ENCODE data around the gene ACOT13. TPM values are rescaled to one million over a fixed set of nuclear protein-coding genes. Genes with fewer than 3 reads are reported as not detected.
"Not testable (repeated sequence)": the region's sequence is repeated elsewhere in the genome, so short reads cannot be mapped to it uniquely, and the experiment has no call there.

Gene ACOT13
- total RNA-seq, 1 donor from 2014 or later, result 9.1 TPM

DNA sequence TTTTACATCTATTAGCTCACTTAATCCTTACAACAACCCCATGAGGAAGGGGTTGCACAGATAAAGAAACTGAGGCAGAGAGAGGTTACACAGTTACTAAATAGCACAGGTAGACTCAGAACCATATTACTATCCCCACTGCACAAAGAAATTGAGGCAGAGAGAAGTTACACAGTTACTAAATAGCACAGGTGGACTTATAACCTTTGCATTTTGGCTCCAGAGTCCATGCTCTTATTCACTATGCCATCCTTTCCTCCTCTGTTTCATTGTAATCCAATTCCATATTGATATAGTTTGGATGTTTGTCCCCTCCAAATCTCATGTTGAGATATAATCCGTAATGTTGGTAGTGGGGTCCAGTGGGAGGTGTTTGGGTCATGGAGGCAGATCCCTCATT, 3.7 kb upstream of the ACOT13 start:
- H3K4me3 ChIP-seq (ENCODE audit: low read depth, low read length), result no peak overlapping the region
- peaks cover 1% of the 10 kb centered on the region for H3K36me3 ChIP-seq (ENCODE audit: control insufficient read depth, insufficient read depth, low read length)
- no peak for TF ChIP-seq CTCF (IDR thresholded peaks at IDR 0.05; ENCODE audit: insufficient read depth, low read length, poor library complexity, severe bottlenecking)
- no peak for DNase-seq (ENCODE audit: low read depth)
- H3K27me3 ChIP-seq (ENCODE audit: control insufficient read depth, insufficient read depth, low read length), result no peaks in the 10 kb centered on the region

- no peak for DNase-seq (ENCODE audit: low read depth)
- TF ChIP-seq CTCF (IDR thresholded peaks at IDR 0.05; ENCODE audit: insufficient read depth, low read length, poor library complexity, severe bottlenecking), result no peak
- Histone ChIP-seq H3K27me3 (ENCODE audit: control insufficient read depth, insufficient read depth, low read length) (no peaks in the 10 kb centered on the region), H3K36me3 (ENCODE audit: control insufficient read depth, insufficient read depth, low read length) (peaks cover 1% of the 10 kb centered on the region), H3K4me3 (ENCODE audit: low read depth, low read length) (no peak overlapping the region)
Observed at GRCh38 chr6:24664046-24664987, 2.6 kb upstream of the ACOT13 start.

GRCh38 chr6:24666097-24666640, 708 bp upstream of the ACOT13 start:
- no peak for DNase-seq (ENCODE audit: low read depth)
- Histone ChIP-seq H3K27me3 (ENCODE audit: control insufficient read depth, insufficient read depth, low read length) (no peaks in the 10 kb centered on the region), H3K36me3 (ENCODE audit: control insufficient read depth, insufficient read depth, low read length) (peaks cover 1% of the 10 kb centered on the region), H3K4me3 (ENCODE audit: low read depth, low read length) (peak overlapping the region; percentile 100)
- no peak for TF ChIP-seq CTCF (IDR thresholded peaks at IDR 0.05; ENCODE audit: insufficient read depth, low read length, poor library complexity, severe bottlenecking)

GRCh38 chr6:24667378-24667803, 514 bp downstream of the ACOT13 start:
- H3K27me3 ChIP-seq (ENCODE audit: control insufficient read depth, insufficient read depth, low read length), result no peaks in the 10 kb centered on the region
- no peak for DNase-seq (ENCODE audit: low read depth)
- H3K4me3 ChIP-seq (ENCODE audit: low read depth, low read length), result peak overlapping the region; percentile 100
- peaks cover 1% of the 10 kb centered on the region for H3K36me3 ChIP-seq (ENCODE audit: control insufficient read depth, insufficient read depth, low read length)
- no peak for TF ChIP-seq CTCF (IDR thresholded peaks at IDR 0.05; ENCODE audit: insufficient read depth, low read length, poor library complexity, severe bottlenecking)

DNA sequence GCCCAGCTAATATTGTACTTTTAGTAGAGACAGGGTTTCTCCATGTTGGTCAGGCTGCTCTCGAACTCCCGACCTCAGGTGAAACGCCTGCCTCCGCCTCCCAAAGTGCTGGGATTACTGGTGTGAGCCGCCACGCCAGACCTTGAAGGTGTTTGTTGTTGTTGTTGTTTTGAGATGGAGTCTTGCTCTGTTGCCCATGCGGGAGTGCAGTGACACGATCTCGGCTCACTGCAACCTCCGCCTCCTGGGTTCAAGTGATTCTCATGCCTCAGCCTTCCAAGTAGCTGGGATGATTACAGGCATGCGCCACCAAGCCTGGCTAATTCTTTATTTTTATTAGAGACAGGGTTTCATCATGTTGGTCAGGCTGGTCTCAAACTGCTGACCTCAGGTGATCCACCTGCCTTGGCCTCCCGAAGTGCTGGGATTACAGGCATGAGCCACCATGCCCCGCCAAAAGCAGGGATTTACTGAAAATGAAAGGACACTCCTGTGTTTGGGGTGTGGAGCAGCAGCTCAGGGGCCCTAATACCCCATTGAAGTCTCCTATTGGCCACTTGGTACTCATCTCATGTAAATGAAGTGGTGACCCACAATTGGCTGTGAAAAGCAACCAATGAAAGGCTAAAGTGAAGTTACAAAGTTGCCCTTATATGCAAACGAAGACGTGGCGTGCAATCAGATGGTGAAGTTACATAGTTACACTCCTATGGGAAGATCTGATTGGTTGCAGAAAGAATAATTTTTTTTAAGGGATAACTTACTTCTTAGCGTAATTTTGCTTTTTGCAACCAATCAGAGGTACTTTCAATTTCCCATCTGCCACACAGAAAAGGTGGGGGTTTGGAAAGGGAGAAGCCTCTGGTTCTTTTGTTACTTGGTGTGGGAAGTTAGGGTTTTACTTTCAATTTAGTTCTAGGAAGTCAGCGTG, 1.5 kb downstream of the ACOT13 start:
- H3K4me3 ChIP-seq (ENCODE audit: low read depth, low read length); H3K27me3 ChIP-seq (ENCODE audit: control insufficient read depth, insufficient read depth, low read length); DNase-seq (ENCODE audit: low read depth); H3K36me3 ChIP-seq (ENCODE audit: control insufficient read depth, insufficient read depth, low read length): not testable (repeated sequence)

- DNase-seq (ENCODE audit: low read depth), result no peak
- Histone ChIP-seq H3K27me3 (ENCODE audit: control insufficient read depth, insufficient read depth, low read length) (no peaks in the 10 kb centered on the region), H3K36me3 (ENCODE audit: control insufficient read depth, insufficient read depth, low read length) (no peaks in the 10 kb centered on the region), H3K4me3 (ENCODE audit: low read depth, low read length) (no peak overlapping the region)
- no peak for TF ChIP-seq CTCF (IDR thresholded peaks at IDR 0.05; ENCODE audit: insufficient read depth, low read length, poor library complexity, severe bottlenecking)
Observed at GRCh38 chr6:24668997-24669361, 2.1 kb downstream of the ACOT13 start.

- H3K4me3 ChIP-seq (ENCODE audit: low read depth, low read length); H3K36me3 ChIP-seq (ENCODE audit: control insufficient read depth, insufficient read depth, low read length); DNase-seq (ENCODE audit: low read depth); H3K27me3 ChIP-seq (ENCODE audit: control insufficient read depth, insufficient read depth, low read length): not testable (repeated sequence)
Observed at GRCh38 chr6:24670492-24670891, 3.6 kb downstream of the ACOT13 start.

GRCh38 chr6:24671077-24671476, 4.2 kb downstream of the ACOT13 start:
- not testable (repeated sequence) for DNase-seq (ENCODE audit: low read depth); H3K27me3 ChIP-seq (ENCODE audit: control insufficient read depth, insufficient read depth, low read length); H3K4me3 ChIP-seq (ENCODE audit: low read depth, low read length); H3K36me3 ChIP-seq (ENCODE audit: control insufficient read depth, insufficient read depth, low read length)
